Ovary (tissue), 9 donors: Measurements from ENCODE around the gene LRRC52. TPM values are rescaled to one million over a fixed set of nuclear protein-coding genes. Genes with fewer than 3 reads are reported as not detected.

Experiments
- DNase-seq, 5 donors: peaks; one replicate each; pipeline ENCODE4 v3.0.0-alpha.2; 2019 to 2020
- H3K27ac ChIP-seq, 2 donors: fragments of 200-600 bp; one replicate each; pipeline versions ENCODE4 v1.5.1 to v1.8.0; 2019 to 2022
- H3K27me3 ChIP-seq: fragments of 200-600 bp; one replicate; pipeline ENCODE4 v1.8.0; 2022
- H3K36me3 ChIP-seq: fragments of 200-600 bp; sonication (generic); one replicate; pipeline ENCODE4 v1.5.1; 2019
- H3K4me1 ChIP-seq: one replicate; pipeline ENCODE4 v1.8.1; 2013; ENCODE audit warnings: mild to moderate bottlenecking, moderate library complexity; ENCODE audit not compliant: insufficient read depth
- H3K4me3 ChIP-seq: fragments of 200-600 bp; sonication (generic); one replicate; pipeline ENCODE4 v1.5.1; 2017
- H3K9me3 ChIP-seq, 2 donors: fragments of 200-600 bp in 1 of 2; sonication (generic) in 1 of 2; one replicate each; pipeline versions ENCODE4 v1.5.1 to v1.8.1; 2013 to 2019; ENCODE audit warnings: mild to moderate bottlenecking in 1 of 2, moderate library complexity in 1 of 2
- CTCF ChIP-seq, 3 donors: fragments of 450-650 bp in 2 of 3; fragments of 200-600 bp in 1 of 3; IDR thresholded peaks; one replicate each; pipeline versions ENCODE4 v1.5.1 to v1.8.0; 2016 to 2022; ENCODE audit warnings: antibody characterized with exemption in 3 of 3, mild to moderate bottlenecking in 1 of 3
- EP300 ChIP-seq: sonication (generic); formaldehyde crosslinking; IDR thresholded peaks from one replicate; pipeline ENCODE4 v1.6.1; 2017; ENCODE audit warnings: antibody characterized with exemption
- POLR2A ChIP-seq: fragments of 450-650 bp; IDR thresholded peaks from one replicate; pipeline ENCODE4 v1.6.1; 2017; ENCODE audit warnings: antibody characterized with exemption, mild to moderate bottlenecking, moderate library complexity
- WGBS, 3 donors: extraction: QIAGEN DNeasy Blood & Tissue Kit in 1 of 3; methylation state at CpG; one replicate each; pipeline versions ENCODE4 v1.1.5 to v1.1.7; 2013 to 2017; 5-methylcytosine and 5-hydroxymethylcytosine counted together
- intact Hi-C, 4 donors: fragments of 100-400 bp; cut with DNase I; formaldehyde crosslinking; loops; one replicate each; pipeline versions ENCODE4 v1.11.0 to v1.15.1; 2022 to 2023
- polyA plus RNA-seq, 2 donors: library from polyadenylated mRNA; stranded (reverse); fragments of 200-250 nt in 1 of 2; fragments of 350-450 nt in 1 of 2; fragmentation: Illumina TruSeq in 1 of 2; extraction: RNeasy Lipid Tissue Mini Kit (QIAGEN cat#74804) in 1 of 2; gene quantifications; one replicate each; pipeline ENCODE4 v1.2.3, GENCODE V29; 2013 to 2014
- total RNA-seq, 7 donors: library from RNA; depleted of rRNA in 2 of 7; stranded (reverse); fragments of >200 nt in 2 of 7; fragmentation: NEBNext Ultra II Directional in 3 of 7; extraction: Animal tissue kit (Norgen Biotek cat#: 25700) in 3 of 7; gene quantifications; one replicate each; pipeline versions ENCODE4 v1.1.0 to v1.2.4, GENCODE V29; 2016 to 2023
- donor health status: DM: no; HTN: no; CAD: no; lungs with moderate emphysema.
- donor health status: DM: no; HTN: no; CAD: no.
- donor health status: Bipolar disorder and iron deficiency.
- donor health status: DM: yes; HTN: yes; CAD: no.
- donor health status: DM: no; HTN: no; CAD: no.
- donor health status: DM: yes; HTN: yes; CAD: no.

LRRC52 gene
- total and polyA plus RNA-seq, 9 donors = not detected

- no peaks in the 10 kb centered on the region for H3K36me3 ChIP-seq
- no peak for TF ChIP-seq POLR2A
- H3K4me1 ChIP-seq = no peaks in the 10 kb centered on the region
- H3K4me3 ChIP-seq = no peak overlapping the region
- WGBS, 3 donors = 38 to 78% (median 68%) methylated on average over 1 of the region's 1 CpG
- H3K27ac ChIP-seq = no peak overlapping the region
- no peak for DNase-seq
- no peaks in the 10 kb centered on the region for H3K9me3 ChIP-seq
- H3K27me3 ChIP-seq = no peaks in the 10 kb centered on the region
- intact Hi-C loops = no loop called here
These were observed 47.3 kb upstream of the LRRC52 start for GRCh38 chr1:165496501-165496900.

GRCh38 chr1:165497069-165498013, 46.5 kb upstream of the LRRC52 start:
- TF ChIP-seq CTCF (IDR thresholded peaks at IDR 0.05) (no peak), EP300 (no peak), POLR2A (no peak)
- DNase-seq = no peak
- Histone ChIP-seq H3K4me1 (no peaks in the 10 kb centered on the region), H3K9me3 (no peaks in the 10 kb centered on the region), H3K27me3 (no peaks in the 10 kb centered on the region), H3K36me3 (no peaks in the 10 kb centered on the region), H3K4me3 (no peak overlapping the region), H3K27ac (no peak overlapping the region)
- intact Hi-C loops = no loop called here
- WGBS, 3 donors = 93% methylated on average over 12 of the region's 12 CpGs

- WGBS, 3 donors = 73 to 83% (median 78%) methylated on average over 7 of the region's 7 CpGs
- H3K27ac ChIP-seq = no peak overlapping the region
- no peak for TF ChIP-seq EP300
- TF ChIP-seq CTCF (IDR thresholded peaks at IDR 0.05) = no peak
- TF ChIP-seq POLR2A = no peak
- DNase-seq = no peak
- no peak overlapping the region for H3K4me3 ChIP-seq
- H3K9me3 ChIP-seq = no peaks in the 10 kb centered on the region
- H3K36me3 ChIP-seq = no peaks in the 10 kb centered on the region
- intact Hi-C loops = no loop called here
- no peaks in the 10 kb centered on the region for H3K4me1 ChIP-seq
- H3K27me3 ChIP-seq = no peaks in the 10 kb centered on the region
These were observed 42.4 kb upstream of the LRRC52 start for GRCh38 chr1:165501330-165501969.

- H3K36me3 ChIP-seq = no peaks in the 10 kb centered on the region
- no peaks in the 10 kb centered on the region for H3K9me3 ChIP-seq
- no peaks in the 10 kb centered on the region for H3K27me3 ChIP-seq
- H3K27ac ChIP-seq = no peak overlapping the region
- 53 to 68% (median 62%) methylated on average over 3 of the region's 3 CpGs for WGBS, 3 donors
- intact Hi-C loops = no loop called here
- H3K4me1 ChIP-seq = no peaks in the 10 kb centered on the region
- H3K4me3 ChIP-seq = no peak overlapping the region
- no peak for DNase-seq
- TF ChIP-seq CTCF (IDR thresholded peaks at IDR 0.05) (no peak), POLR2A (no peak), EP300 (no peak)
These were observed 41.8 kb upstream of the LRRC52 start for GRCh38 chr1:165501970-165502348.

- no peak for DNase-seq
- no peak overlapping the region for H3K27ac ChIP-seq
- H3K36me3 ChIP-seq = no peaks in the 10 kb centered on the region
- no peaks in the 10 kb centered on the region for H3K9me3 ChIP-seq
- intact Hi-C loops = no loop called here
- no peak overlapping the region for H3K4me3 ChIP-seq
- H3K27me3 ChIP-seq = no peaks in the 10 kb centered on the region
- TF ChIP-seq POLR2A (no peak), CTCF (IDR thresholded peaks at IDR 0.05) (no peak), EP300 (no peak)
- no peaks in the 10 kb centered on the region for H3K4me1 ChIP-seq
These were observed 36.2 kb upstream of the LRRC52 start for GRCh38 chr1:165507570-165507969.
